Activated CD8-positive, alpha-beta memory T cell treated with anti-CD3 and anti-CD28 coated beads for 1 hour (primary cell): ENCODE results near the gene IFFO2.
"Not testable (repeated sequence)": the region's sequence is repeated elsewhere in the genome, so short reads cannot be mapped to it uniquely, and the experiment has no call there.

ENCODE experiments used
- DNase-seq, 2 donors: peaks; one replicate each; pipeline ENCODE4 v3.0.0-alpha.2; 2020; ENCODE audit warnings: low read depth in 1 of 2; ENCODE audit errors: extremely low read depth in 1 of 2

Gene IFFO2

GRCh38 chr1:18878538-18879214 is 77.8 kb downstream of the IFFO2 start:
- DNase-seq = no peak

GRCh38 chr1:18877282-18877681 is 79.2 kb downstream of the IFFO2 start:
- no peak for DNase-seq

DNA sequence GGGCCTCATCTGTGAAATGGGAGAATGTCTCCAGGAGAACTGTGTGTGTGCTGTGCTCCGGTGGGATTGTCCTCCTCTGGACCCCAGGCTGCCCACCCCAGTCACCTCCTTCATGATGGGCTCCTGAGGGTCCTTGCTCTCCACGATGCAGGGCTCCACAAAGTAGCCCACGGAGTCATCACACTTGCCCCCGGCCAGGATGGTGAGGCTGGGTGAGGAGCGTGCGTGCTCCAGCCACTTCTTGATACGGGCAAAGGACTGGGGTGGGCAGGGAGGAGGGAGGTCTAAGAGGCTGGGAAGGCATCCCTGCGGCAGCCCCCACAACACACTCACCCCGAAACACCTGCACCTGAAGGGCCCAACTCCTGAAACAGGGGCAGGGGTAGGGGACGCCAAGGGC is 80.3 kb downstream of the IFFO2 start:
- DNase-seq = no peak

- no peak for DNase-seq
These were observed 80.7 kb downstream of the IFFO2 start for GRCh38 chr1:18875796-18876128.

DNA sequence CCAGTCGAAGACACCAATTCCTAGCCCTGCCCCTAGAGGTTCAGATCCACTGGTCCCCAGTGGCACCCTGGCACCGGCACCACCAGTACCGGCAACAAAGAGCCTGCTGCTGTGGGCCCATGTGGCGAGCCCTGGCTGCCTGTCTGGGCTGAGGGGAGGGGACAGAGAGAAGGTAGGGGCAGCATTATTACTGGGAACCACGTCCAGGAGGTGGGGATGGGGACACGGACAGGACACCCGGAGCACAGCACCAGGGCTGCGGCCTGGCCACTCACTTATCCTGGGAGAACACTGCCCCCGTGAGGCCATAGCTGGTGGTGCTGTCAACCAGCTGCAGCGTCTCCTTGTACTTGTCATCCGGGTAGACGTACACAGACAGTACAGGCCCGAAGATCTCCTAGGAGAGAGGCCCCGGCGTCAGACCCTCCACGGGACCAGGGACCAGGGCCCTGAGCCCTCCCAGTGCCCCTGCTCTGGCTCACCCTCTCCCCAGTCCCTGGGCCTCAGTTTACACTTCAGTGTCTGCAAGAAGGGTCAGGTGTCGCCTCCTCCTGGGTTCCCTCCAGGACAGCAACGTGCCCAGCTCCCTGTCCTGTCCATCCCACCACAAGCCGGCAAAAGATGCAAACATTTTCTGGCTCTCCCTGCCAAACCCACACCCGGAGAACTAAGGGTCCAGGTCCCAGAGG is 81.2 kb downstream of the IFFO2 start:
- peak; percentile 18 to 50 for DNase-seq

GRCh38 chr1:18874600-18874999 is 81.9 kb downstream of the IFFO2 start:
- no peak for DNase-seq

DNA sequence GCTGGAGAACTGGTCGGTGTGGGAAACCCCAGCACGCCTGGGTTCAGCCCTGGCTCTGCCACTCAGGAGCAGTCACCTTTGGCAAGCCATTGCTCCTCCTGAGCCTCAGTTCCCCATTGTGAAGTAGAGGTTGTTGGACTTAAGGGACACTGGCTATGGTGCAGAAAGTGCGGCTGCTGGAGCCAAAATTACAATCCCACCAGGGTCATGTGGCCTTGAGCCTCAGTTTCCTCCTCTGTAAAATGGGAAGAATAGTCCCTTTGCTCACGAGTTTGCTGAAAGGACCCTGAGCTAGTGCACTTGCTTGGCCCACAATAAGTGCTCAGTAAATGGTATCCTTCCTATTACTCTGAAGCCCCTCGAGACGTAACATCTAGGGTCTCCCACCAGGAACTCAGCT is 82.4 kb downstream of the IFFO2 start:
- DNase-seq = no peak

DNA sequence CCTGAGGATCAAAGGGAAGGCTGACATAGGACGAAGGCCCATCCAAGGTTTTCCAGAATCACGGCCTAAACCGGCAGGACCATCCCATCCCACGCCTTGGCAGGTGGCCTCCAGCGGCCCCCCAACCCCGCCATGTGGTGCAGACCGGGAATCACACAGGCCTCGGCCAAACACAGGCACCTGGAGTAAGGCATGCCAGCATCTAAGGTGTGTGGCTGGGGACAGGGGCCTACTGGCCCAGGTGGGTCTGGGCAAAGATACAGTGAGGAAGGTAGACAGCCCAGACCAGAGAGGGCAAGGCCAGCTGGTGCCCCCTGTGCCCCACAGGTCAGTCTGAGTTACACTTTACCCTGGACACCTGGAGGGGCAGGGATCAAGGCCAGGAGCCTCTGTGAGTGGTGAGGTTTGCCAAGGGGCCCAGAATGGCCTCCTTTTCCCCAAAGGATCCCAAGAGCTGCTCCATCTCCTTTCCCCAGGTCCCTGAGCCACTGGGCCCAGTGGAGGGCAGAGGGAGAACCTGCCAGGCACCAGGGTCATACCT is 84.3 kb downstream of the IFFO2 start:
- no peak for DNase-seq

DNA sequence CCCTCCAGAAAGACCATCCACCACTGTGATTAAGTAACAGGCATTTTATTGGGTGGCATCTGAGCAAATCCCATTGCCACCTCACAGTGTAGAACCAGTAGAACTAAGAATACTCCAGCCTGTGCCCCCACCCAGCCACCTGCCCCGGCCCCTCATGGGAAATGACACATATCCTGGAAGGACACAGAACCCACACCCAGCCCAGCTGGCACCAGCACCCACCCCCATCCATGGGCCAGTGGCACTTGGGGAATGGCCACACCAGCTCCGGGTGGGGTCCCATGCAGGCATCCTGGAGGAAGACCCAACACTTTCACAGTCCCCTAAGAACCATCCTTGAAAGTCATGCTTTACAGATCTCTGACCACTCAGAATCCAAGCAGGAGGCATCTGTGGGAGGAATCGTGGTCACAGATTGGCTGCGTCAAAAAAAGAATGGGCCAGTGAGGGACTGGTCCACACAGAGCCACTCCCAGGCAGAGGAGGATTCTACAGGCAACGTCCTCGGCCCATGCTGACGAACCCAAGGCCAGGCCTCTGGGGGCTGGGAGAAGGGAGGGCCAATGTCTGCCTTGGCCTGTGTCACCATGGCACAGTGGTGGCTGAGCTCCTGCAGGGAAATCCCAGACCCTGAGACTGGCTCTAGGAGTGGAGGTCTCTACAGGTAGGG is 84.9 kb downstream of the IFFO2 start:
- no peak for DNase-seq

GRCh38 chr1:18870957-18871356 is 85.5 kb downstream of the IFFO2 start:
- no peak for DNase-seq

GRCh38 chr1:18870595-18870865 is 85.9 kb downstream of the IFFO2 start:
- DNase-seq = not testable (repeated sequence)

DNA sequence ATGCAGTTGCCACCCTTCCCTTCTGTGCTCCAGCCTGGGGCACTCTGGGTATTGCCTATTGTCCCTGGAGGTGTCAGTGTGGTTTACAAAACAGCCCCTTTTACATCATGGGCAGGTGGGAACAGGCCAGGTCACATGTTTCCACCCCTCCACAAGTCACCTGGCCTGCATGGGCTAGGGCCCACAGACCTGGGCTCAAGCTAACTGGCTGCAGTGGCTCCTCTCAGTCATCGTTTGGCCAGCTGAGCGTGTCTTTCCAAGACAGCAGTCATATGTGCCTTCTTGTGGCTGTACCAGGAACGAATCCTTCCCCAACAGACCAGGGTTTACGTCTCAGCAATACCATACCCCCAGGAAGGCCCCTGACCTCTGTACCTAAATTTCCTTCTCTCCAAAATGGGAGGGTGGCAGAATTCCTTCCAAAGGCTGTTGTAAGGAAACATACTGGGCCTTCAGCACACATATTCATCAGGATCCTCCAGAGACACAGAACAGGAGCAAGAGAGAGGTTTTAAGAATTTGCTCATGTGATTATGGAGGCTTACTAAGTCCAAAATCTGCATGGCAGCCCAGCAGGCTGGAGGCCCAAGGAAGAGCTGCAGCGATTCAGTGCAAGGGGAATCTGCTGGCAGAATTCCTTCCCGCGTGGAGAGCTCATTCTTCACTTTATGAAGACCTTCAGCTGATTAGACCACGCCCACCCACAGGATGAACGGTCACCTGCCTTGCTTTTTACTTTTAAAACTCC is 86.5 kb downstream of the IFFO2 start:
- DNase-seq = no peak

DNA sequence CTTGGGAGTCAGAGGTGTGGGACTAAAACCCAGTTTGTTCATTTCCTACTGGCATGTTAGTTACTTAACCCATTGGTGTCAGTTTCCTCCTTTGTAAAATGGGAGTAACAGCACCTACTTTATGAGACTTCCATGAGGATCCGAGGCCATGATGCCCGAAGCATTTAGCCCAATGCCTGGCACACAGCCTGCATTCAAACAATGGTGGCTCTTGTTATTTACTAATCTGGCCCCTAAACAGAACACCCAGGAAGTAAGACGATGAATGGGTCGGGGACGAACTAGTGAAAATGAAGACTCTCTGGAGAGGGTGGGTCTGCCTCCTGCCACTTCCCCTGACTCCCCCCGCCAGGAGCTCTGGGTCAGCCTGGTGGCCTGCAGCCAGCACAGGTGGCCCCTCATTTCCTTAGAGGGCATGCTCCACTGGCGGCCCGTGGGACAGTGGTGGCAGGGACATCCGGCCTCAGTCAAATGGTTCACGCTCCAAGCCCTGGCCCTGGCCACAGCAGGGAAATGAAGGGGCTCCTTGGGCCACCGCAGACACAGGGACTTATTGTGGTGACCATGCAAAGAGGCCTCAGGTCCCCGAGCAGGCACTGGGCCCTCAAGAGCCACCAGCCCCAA is 87.6 kb downstream of the IFFO2 start:
- DNase-seq = no peak

- no peak for DNase-seq
These were observed 88.1 kb downstream of the IFFO2 start for GRCh38 chr1:18868354-18868753.

GRCh38 chr1:18866846-18867245 is 89.6 kb downstream of the IFFO2 start:
- no peak for DNase-seq

DNA sequence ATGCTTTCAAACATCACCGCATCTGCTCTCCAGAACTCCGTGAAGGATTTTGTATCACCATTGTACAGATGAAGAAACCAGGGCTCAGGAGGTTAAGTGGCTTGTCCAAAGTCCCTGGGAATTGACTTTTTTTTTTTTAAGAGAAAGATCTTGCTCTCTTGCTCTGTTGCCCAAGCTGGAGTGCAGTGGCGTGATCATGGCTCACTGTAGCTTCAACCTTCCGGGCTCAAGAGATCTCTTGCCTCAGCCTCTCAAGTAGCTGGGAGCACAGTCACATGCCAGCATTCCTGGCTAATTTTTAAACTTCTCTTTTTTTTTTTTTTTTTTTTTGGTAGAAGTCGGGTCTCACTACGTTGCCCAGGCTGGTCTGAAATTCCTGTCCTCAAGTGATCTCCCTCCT is 90.2 kb downstream of the IFFO2 start:
- no peak for DNase-seq

DNA sequence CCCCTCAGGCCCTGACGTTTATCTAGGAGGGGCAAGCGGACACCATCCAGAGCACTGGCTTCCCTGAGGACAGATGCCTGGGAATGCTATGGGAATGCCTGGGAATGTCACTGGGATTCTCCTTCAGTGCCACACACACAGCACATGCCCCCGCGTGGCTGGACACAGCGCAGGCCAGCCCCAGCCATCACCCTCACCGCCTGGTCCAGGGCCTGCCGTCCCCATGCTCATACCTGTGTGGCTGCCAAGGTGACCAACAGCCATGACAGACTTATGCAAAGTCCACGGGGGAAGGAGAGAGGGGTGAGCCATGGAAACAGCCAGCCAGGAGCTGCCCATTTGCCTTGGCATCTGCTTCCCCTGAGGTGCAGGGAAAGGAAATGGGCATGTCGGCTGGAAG is 91.3 kb downstream of the IFFO2 start:
- no peak for DNase-seq

DNA sequence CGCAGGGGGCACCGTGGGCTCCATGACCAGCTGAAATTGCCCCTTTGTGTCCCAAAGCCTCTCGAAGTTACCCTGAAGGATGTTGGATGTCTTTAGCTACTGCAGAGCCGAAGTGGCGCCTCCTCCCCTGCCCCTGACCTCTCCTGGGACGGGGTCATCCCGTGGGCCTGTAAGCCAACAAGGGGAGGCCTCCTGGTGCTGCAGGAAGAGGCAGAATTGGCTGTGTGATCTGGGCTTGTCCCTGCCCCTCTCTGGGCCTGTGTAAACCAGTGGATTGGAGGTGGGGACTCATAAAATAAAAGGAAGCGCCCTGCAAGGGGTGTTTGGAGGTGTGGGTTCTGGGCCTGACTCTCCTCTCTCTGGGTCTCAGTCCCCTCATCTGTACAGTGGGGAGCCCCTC is 94.9 kb downstream of the IFFO2 start:
- no peak for DNase-seq

GRCh38 chr1:18861082-18861481 is 95.4 kb downstream of the IFFO2 start:
- DNase-seq = no peak

GRCh38 chr1:18859560-18859959 is 96.9 kb downstream of the IFFO2 start, which contains the start of gene TAS1R2:
TSS of gene TAS1R2 (minus strand) at chr1:18859660. CDS start at chr1:18859660, 0 bp downstream.
- no peak for DNase-seq

- no peak for DNase-seq
These were observed 98.3 kb downstream of the IFFO2 start for GRCh38 chr1:18858070-18858688.
